ENCODE measurements around the gene GAPDH. TPM values are rescaled to one million over a fixed set of nuclear protein-coding genes. Genes with fewer than 3 reads are reported as not detected.
"Not testable (repeated sequence)": the region's sequence is repeated elsewhere in the genome, so short reads cannot be mapped to it uniquely, and the experiment has no call there.

The GAPDH gene
- total and polyA plus RNA-seq, 12 donors, result 1,734 to 4,338 (median 2,450) TPM

DNA sequence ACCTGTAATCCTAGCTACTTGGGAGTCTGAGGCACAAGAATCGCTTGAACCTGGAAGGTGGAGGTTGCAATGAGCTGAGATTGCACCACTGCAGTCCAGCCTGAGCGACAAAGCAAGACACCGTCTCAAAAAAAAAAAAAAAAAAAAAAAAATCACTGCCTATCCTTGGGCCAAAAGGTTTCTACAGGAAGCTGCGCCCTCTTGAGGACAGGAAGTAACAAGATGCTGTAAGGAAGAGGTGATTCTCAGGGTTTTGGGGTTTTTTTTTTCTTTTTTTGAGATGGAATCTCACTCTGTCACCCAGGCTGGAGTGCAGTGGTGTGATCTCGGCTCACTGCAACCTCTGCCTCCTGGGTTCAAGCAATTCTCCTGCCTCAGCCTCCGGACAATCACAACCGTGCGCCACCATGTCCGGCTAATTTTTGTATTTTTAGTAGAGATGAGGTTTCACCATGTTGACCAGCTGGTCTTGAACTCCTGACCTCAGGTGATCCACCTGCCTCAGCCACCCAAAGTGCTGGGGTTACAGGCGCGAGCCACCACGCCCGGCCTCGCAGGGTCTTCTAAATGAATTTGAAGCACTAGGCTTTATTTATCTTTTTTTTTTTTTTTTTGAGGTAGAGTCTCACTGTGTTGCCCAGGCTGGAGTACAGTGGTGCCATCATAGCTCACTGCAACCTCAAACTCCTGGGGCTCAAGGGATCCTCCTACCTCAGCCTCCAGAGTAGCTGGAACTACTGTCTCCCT is 23.9 kb downstream of the GAPDH start:
- intact Hi-C loops (cut with DNase I); H3K9me3 ChIP-seq (replicated peaks in 1 of 3); H3K4me3 ChIP-seq; H3K27me3 ChIP-seq: not testable (repeated sequence)
- H3K27ac ChIP-seq, result peak overlapping the region in 2 of 5 donors; percentile 13 to 52
- peaks cover 16 to 24% of the 10 kb centered on the region in 2 donors for H3K4me1 ChIP-seq (replicated peaks in 1 of 2)
- peak in 6 of 7 donors; percentile 66 to 84 (median 71) for DNase-seq
- TF ChIP-seq, protein P1, sequence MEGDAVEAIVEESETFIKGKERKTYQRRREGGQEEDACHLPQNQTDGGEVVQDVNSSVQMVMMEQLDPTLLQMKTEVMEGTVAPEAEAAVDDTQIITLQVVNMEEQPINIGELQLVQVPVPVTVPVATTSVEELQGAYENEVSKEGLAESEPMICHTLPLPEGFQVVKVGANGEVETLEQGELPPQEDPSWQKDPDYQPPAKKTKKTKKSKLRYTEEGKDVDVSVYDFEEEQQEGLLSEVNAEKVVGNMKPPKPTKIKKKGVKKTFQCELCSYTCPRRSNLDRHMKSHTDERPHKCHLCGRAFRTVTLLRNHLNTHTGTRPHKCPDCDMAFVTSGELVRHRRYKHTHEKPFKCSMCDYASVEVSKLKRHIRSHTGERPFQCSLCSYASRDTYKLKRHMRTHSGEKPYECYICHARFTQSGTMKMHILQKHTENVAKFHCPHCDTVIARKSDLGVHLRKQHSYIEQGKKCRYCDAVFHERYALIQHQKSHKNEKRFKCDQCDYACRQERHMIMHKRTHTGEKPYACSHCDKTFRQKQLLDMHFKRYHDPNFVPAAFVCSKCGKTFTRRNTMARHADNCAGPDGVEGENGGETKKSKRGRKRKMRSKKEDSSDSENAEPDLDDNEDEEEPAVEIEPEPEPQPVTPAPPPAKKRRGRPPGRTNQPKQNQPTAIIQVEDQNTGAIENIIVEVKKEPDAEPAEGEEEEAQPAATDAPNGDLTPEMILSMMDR (IDR thresholded peaks at IDR 0.05), result peak; percentile 29 to 61 (median 46)
- WGBS, 4 donors, result 59 to 67% (median 61%) methylated on average over 14 of the region's 14 CpGs
- H3K36me3 ChIP-seq (replicated peaks in 1 of 2), result peaks cover 0 to 59% of the 10 kb centered on the region in 2 donors

DNA sequence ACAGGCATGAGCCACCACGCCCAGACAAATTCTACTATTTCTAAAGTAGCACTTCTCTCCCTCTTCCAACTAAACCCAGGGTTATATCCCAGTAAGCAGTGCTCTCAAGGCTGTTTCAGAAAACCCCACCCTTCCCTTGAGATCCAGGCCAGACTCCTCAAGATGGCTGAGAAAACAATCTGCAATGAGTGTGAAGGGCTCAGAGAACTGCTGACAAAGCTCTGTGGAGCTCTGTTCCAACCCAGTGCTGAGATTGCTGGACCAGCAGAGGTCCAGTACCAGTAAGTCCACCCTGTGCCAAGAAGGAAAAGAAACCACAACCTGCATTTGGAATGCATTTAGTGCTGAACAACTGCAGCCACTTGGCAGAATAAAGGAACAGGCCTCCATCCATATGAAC is 25.2 kb downstream of the GAPDH start:
- Histone ChIP-seq H3K36me3 (replicated peaks in 1 of 2) (peaks cover 0 to 72% of the 10 kb centered on the region in 2 donors), H3K4me1 (replicated peaks in 1 of 2) (peaks cover 7 to 11% of the 10 kb centered on the region in 2 donors), H3K27ac (no peak overlapping the region), H3K27me3 (no peaks in the 10 kb centered on the region), H3K4me3 (no peak overlapping the region), H3K9me3 (replicated peaks in 1 of 3) (no peaks in the 10 kb centered on the region)
- 94 to 100% (median 99%) methylated on average over 1 of the region's 1 CpG for WGBS, 4 donors
- DNase-seq, result no peak
- intact Hi-C loops (cut with DNase I), result no loop called here
- TF ChIP-seq, protein P1 (IDR thresholded peaks at IDR 0.05), result no peak
- TF ChIP-seq POLR2A (IDR thresholded peaks at IDR 0.05), result no peak

DNA sequence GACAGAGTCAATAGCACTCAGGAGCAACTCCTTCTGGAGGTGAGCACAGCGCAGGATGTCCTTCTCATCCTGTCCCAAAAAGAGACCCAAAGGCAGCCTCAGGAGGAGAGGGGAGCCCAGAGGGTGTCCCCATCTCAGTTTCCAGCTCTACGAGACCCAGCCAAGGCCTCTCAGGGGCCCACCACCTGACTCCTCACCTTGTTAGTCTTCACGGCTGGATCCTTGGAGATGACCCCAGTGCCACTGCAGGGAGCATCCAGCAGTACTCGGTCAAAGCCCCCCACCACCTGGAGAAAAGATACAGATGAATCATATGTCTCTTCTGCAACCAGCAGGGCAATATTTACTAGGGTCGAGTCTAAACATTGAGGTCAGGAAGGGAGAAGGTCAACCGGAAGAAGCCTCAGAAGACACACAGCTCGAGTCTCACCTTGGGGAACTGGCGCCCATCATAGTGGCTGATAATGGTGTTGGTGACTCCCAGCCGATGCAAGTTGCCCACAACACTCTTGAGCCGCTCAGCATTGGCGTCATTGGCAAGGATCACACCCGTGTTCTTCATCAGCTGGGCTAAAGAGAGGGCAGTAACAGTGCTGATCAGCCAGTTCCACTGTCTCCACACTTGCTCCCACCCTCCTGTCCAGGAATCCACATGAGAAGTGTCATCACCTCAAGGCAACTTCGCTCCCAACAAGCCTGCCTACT is 26.3 kb downstream of the GAPDH start:
- H3K4me1 ChIP-seq (replicated peaks in 1 of 2), result peaks cover 0 to 5% of the 10 kb centered on the region in 2 donors
- intact Hi-C loops (cut with DNase I), result loop anchor here in 1 of 2 donors (5.0 kb wide), 1 partner anchor 42 kb away; no protein-coding TSS in a partner anchor
- H3K4me3 ChIP-seq, result no peak overlapping the region
- peaks cover 0 to 84% of the 10 kb centered on the region in 2 donors for H3K36me3 ChIP-seq (replicated peaks in 1 of 2)
- no peak overlapping the region for H3K27ac ChIP-seq
- H3K27me3 ChIP-seq, result no peaks in the 10 kb centered on the region
- WGBS, 4 donors, result 77 to 84% (median 81%) methylated on average over 12 to 13 of the region's 13 CpGs
- TF ChIP-seq, protein P1 (IDR thresholded peaks at IDR 0.05), result no peak
- no peak for TF ChIP-seq POLR2A (IDR thresholded peaks at IDR 0.05)
- no peaks in the 10 kb centered on the region for H3K9me3 ChIP-seq (replicated peaks in 1 of 3)
- DNase-seq, result no peak

DNA sequence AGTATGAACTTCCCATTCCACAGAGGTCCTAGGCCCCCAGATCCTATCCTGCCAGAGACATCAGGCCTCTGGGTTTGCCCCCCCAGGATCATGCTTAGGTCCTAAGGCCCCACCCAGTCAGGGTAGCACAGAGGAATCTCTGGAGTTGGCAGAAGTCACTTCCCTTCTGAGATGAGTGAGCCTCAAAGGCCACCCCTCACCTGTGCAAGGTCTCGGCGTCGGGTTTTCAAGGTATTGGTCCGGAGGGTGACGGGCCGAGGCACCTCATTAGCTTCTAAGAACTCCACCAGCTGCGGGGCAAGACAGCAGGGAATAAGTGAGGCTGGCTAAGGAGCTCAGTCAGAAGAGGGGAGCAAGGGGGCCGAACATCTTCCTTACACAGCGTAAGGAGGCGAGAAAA is 28.6 kb downstream of the GAPDH start:
- H3K36me3 ChIP-seq (replicated peaks in 1 of 2), result peaks cover 0 to 84% of the 10 kb centered on the region in 2 donors

More for the DNA sequence above, 28.6 kb downstream of the GAPDH start:
- Histone ChIP-seq H3K9me3 (replicated peaks in 1 of 3) (no peaks in the 10 kb centered on the region), H3K4me3 (no peak overlapping the region), H3K4me1 (replicated peaks in 1 of 2) (peaks cover 0 to 8% of the 10 kb centered on the region in 2 donors), H3K27ac (no peak overlapping the region), H3K27me3 (no peaks in the 10 kb centered on the region)
- WGBS, 4 donors, result 85 to 91% (median 89%) methylated on average over 7 to 10 of the region's 10 CpGs
- no peak for DNase-seq
- TF ChIP-seq POLR2A (IDR thresholded peaks at IDR 0.05), result no peak
- TF ChIP-seq, protein P1 (IDR thresholded peaks at IDR 0.05), result no peak
- intact Hi-C loops (cut with DNase I), result loop anchor here in 1 of 2 donors (5.0 kb wide), 1 partner anchor 39 kb away; no protein-coding TSS in a partner anchor
